ENCODE results near the gene KCTD5.
A peak's percentile ranks its signal among the peaks of the same experiment; 100 is the strongest.
"Not testable (repeated sequence)": the region's sequence is repeated elsewhere in the genome, so short reads cannot be mapped to it uniquely, and the experiment has no call there.

Gene KCTD5

GRCh38 chr16:2710711-2711231 lies 28.4 kb downstream of the KCTD5 start:
- no peak for ATAC-seq

- no peak for ATAC-seq
Observed at GRCh38 chr16:2711370-2712062, 29.2 kb downstream of the KCTD5 start.

- ATAC-seq = no peak
Observed at GRCh38 chr16:2712063-2712441, 29.7 kb downstream of the KCTD5 start.

GRCh38 chr16:2712546-2712945 lies 30.2 kb downstream of the KCTD5 start:
- no peak for ATAC-seq

DNA sequence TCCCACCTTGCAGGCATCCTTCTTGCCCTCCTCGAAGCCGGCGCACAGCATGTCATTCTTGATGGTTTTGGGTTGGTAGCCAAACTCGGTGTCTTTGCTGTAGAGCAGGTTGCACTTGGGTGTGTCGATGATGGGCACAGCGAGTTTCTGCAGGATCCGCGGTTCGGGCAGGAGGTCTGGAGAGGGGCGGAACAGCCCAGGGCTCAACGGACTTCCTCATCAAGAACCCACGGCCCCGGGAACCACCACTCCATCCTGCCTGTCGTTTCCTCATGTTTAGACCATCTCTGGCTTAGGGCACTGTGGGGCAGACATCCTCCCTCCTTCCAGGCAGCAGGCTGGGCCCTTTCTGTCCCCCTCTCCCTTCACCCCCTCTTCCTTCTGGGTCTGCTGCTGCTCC lies 31.2 kb downstream of the KCTD5 start:
- ATAC-seq = no peak

- no peak for ATAC-seq
Observed at GRCh38 chr16:2713985-2714774, 31.9 kb downstream of the KCTD5 start.

GRCh38 chr16:2715064-2715463 lies 32.7 kb downstream of the KCTD5 start:
- no peak for ATAC-seq

- peak; percentile 75 to 81 for ATAC-seq
Observed at GRCh38 chr16:2715519-2715918, 33.2 kb downstream of the KCTD5 start.

- ATAC-seq = no peak
Observed at GRCh38 chr16:2715966-2716885, 33.9 kb downstream of the KCTD5 start.

DNA sequence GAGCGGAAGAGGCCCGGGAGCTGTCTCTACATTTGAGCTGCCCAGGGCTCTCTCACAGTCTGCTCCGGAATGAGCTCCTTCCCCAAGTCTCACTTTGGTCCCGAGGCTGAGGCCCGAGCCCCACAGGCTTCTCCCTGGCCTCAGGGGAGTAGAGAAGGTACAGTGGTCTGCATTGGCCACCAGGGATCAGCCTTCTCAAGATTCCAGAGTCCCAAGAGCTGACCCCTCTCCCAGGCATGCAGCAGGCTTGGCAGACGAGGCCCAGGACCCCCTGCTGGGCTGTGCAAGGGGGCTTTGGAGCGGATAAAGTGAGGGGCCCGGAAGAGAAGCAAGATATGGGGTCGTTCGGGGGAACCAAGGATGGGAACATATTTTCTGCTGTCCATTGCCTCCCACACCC lies 34.6 kb downstream of the KCTD5 start:
- no peak for ATAC-seq

DNA sequence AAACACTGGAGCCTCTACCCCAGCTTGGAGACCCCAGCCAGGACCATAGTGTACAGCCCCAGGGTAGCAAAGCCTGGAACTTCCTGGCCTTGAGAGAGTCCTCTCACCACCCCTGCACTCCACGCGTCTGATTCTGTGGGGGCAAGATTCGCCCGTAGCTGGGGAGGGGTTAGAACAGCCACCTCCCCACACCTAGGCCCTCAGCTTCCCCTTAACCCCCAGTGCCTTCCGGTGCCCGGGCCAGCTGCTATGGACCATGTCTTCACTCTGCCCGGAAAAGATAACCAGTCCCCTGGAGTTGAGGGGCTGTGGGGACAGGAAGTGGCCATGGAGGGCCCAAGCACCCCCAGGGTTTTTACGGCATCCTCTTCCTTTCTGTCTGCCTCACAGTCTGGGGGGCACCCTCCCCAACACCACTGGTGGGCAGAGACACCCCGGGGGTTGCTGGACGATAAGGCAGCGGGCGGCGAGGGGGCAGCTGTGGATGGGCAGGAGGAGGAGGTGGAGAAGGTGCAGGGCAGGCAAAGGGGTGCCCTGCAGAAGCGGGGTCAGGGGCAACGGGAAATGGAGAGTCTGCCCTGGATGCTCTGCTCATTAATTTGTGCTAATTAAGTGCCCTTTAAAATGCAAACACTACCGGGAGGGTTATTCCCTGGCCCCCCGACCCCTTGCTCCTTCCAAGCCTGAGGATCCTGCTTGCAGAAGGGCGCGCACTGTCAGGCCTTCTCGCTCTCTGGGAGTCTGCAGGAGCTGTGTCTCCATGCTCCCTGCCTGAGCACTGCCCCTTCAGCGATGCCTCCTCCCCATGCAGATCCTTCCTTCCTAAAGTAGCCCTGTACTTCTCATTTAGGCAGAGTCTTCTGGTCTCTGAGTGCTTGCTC lies 35.3 kb downstream of the KCTD5 start:
- ATAC-seq = no peak

GRCh38 chr16:2719328-2720063 lies 37.2 kb downstream of the KCTD5 start:
- no peak for ATAC-seq

DNA sequence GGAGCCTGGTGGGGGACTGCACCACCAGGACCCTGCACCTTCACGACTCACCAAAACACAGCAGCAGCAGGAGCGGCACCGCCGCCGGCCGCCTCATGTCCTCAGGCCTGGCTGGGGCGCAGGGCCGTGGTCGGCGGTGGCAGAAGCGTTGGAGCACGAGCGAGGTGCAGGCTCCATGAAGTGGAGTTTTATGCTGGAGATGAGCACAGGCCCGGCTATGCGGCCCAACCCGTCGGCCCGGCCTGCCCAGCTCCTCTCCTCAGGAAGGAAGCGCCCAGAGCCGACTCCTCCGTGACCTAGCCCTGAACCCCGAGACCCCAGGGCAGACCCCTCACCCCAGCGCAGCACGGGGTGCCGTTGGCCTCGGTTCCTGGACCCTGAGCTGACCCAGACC lies 37.7 kb downstream of the KCTD5 start, which contains the start of gene PRSS27:
Gene PRSS27 (minus strand): TSS at position 161 of the 394 bp plus-strand sequence. CDS start 64 bp downstream, at position 97.
- no peak for ATAC-seq

GRCh38 chr16:2720719-2721633 lies 38.7 kb downstream of the KCTD5 start:
- ATAC-seq = peak; percentile 90 to 93

DNA sequence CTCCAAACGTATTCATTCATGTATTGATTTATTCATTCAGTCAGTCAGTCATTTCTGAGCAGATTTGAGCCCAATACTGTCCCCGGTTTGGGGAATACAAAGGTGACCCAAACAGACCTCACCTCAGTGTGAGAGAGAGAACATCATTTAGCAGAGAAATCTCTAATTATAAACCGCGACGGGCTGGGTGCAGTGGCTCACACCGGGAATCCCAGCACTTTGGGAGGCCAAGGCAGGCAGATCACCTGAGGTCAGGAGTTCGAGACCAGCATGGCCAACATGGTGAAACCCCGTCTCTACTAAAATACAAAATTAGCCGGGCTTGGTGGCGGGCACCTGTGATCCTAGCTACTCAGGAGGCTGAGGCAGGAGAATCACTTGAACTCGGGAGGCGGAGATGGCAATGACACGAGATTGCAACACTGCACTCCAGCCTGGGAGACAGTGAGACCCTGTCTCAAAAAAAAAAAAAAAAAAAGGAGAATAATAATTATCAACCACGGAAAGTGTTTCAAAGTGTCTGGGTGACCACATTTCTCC lies 39.4 kb downstream of the KCTD5 start:
- not testable (repeated sequence) for ATAC-seq

- ATAC-seq = no peak
Observed at GRCh38 chr16:2724088-2724676, 41.9 kb downstream of the KCTD5 start.

GRCh38 chr16:2724816-2725348 lies 42.6 kb downstream of the KCTD5 start:
- ATAC-seq = no peak

GRCh38 chr16:2726923-2727322 lies 44.6 kb downstream of the KCTD5 start:
- ATAC-seq = no peak

DNA sequence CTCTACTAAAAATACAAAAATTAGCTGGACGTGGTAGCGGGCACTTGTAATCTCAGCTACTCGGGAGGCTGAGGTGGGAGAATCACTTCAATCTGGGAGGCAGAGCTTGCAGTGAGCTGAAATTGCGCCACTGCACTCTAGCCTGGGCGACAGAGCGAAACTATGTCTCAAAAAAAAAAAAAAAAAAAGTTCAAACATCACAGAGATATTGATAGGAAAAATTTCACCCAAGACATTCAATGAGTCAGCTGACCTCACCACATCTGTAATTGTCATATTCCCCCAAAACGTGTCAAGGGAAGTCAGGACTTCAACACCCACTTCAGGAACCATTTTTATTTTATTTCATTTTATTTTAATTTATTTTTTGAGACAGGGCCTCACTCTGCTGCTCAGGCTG lies 45.7 kb downstream of the KCTD5 start:
- peak in 1 of 2 donors; percentile 51 for ATAC-seq
